ENCODE results near the gene ADAMTSL2.
A peak's percentile ranks its signal among the peaks of the same experiment; 100 is the strongest.

The ADAMTSL2 gene

GRCh38 chr9:133534346-133535291, at the start of gene ADAMTSL2:
TSS of gene ADAMTSL2 (plus strand) at chr9:133534704. CDS start at chr9:133536713, 2,009 bp downstream.
- peak; percentile 29 for DNase-seq

GRCh38 chr9:133485531-133486260, 48.8 kb upstream of the ADAMTSL2 start:
- no peak for DNase-seq

- DNase-seq, result no peak
These were observed 47.2 kb upstream of the ADAMTSL2 start for GRCh38 chr9:133487331-133487725.

- DNase-seq, result no peak
These were observed 45.7 kb upstream of the ADAMTSL2 start for GRCh38 chr9:133488686-133489252.

- no peak for DNase-seq
These were observed 45.0 kb upstream of the ADAMTSL2 start for GRCh38 chr9:133489253-133490190.

- DNase-seq, result no peak
These were observed 44.3 kb upstream of the ADAMTSL2 start for GRCh38 chr9:133490201-133490681.

GRCh38 chr9:133490865-133491655, 43.4 kb upstream of the ADAMTSL2 start:
- no peak for DNase-seq

- DNase-seq, result no peak
These were observed 42.9 kb upstream of the ADAMTSL2 start for GRCh38 chr9:133491656-133491925.

- no peak for DNase-seq
These were observed 42.2 kb upstream of the ADAMTSL2 start for GRCh38 chr9:133492061-133493021.

- no peak for DNase-seq
These were observed 41.1 kb upstream of the ADAMTSL2 start for GRCh38 chr9:133493428-133493827.

- DNase-seq, result no peak
These were observed 40.5 kb upstream of the ADAMTSL2 start for GRCh38 chr9:133493845-133494540.

- no peak for DNase-seq
These were observed 39.7 kb upstream of the ADAMTSL2 start for GRCh38 chr9:133494636-133495326.

- DNase-seq, result no peak
These were observed 38.9 kb upstream of the ADAMTSL2 start for GRCh38 chr9:133495327-133496293.

- no peak for DNase-seq
These were observed 37.4 kb upstream of the ADAMTSL2 start for GRCh38 chr9:133496861-133497842.

GRCh38 chr9:133499132-133499891, 35.2 kb upstream of the ADAMTSL2 start:
- DNase-seq, result no peak

GRCh38 chr9:133499892-133500270, 34.6 kb upstream of the ADAMTSL2 start:
- DNase-seq, result no peak
